WTC11 (cell line): ENCODE data around the gene IVL. TPM values are rescaled to one million over a fixed set of nuclear protein-coding genes. Genes with fewer than 3 reads are reported as not detected.

ENCODE experiments used
- ATAC-seq: fragments of 200-7000 bp; cut with Tn5 transposase; 2 replicates; pipeline ENCODE4 v1.10.0; 2021; ENCODE audit warnings: mild to moderate bottlenecking, moderate library complexity
- CTCF ChIA-PET: fragments of 300-600 bp; sonication (Branson Sonifier 250); formaldehyde crosslinking; loops from one replicate; lab custom pipeline; 2021; ENCODE audit warnings: antibody characterized with exemption; lab: Charles Lee
- POLR2A ChIA-PET: fragments of 350-600 bp; sonication (Branson Sonifier 250); formaldehyde crosslinking; loops from one replicate; lab custom pipeline; 2021; ENCODE audit warnings: antibody characterized with exemption; lab: Charles Lee
- DNase-seq: peaks from one replicate; pipeline ENCODE4 v3.0.0; 2021; ENCODE audit warnings: low spot score
- H3K27ac Mint-ChIP-seq: 2 replicates; pipeline ENCODE4 v1.8.0; 2021; ENCODE audit warnings: mixed read lengths
- H3K27me3 Mint-ChIP-seq: 2 replicates; pipeline ENCODE4 v1.8.0; 2021; ENCODE audit warnings: low read depth, mild to moderate bottlenecking, moderate library complexity, mixed read lengths
- H3K36me3 Mint-ChIP-seq: 2 replicates; pipeline ENCODE4 v1.8.0; 2021; ENCODE audit warnings: mixed read lengths
- H3K4me1 Mint-ChIP-seq: 2 replicates; pipeline ENCODE4 v1.8.0; 2022; ENCODE audit warnings: mixed read lengths
- H3K4me3 Mint-ChIP-seq: 2 replicates; pipeline ENCODE4 v1.8.0; 2021; ENCODE audit warnings: mild to moderate bottlenecking, moderate library complexity, mixed read lengths
- H3K9me3 Mint-ChIP-seq: 2 replicates; pipeline ENCODE4 v1.8.0; 2021; ENCODE audit warnings: mixed read lengths
- AR ChIP-seq: fragments of 250-450 bp; sonication (Bioruptor Pico); IDR thresholded peaks from 2 replicates; pipeline ENCODE4 v1.9.0; 2021; ENCODE audit warnings: mild to moderate bottlenecking
- ATF3 ChIP-seq: sonication (generic); formaldehyde crosslinking; conservative IDR thresholded peaks from 2 replicates; pipeline ENCODE4 v1.8.1; 2022; ENCODE audit warnings: mild to moderate bottlenecking, missing genetic modification reagents
- ATF6 ChIP-seq: sonication (generic); formaldehyde crosslinking; IDR thresholded peaks from 2 replicates; pipeline ENCODE4 v1.8.1; 2023; ENCODE audit warnings: mild to moderate bottlenecking, missing genetic modification reagents
- CTCF ChIP-seq: fragments of 200-600 bp; IDR thresholded peaks from 2 replicates; pipeline ENCODE4 v1.8.0; 2022; ENCODE audit warnings: antibody characterized with exemption
- ERG ChIP-seq: fragments of 250-450 bp; sonication (Bioruptor Pico); IDR thresholded peaks from 2 replicates; pipeline ENCODE4 v1.8.0; 2021; ENCODE audit warnings: mild to moderate bottlenecking
- FOXP1 ChIP-seq: sonication (generic); formaldehyde crosslinking; IDR thresholded peaks from 2 replicates; pipeline ENCODE4 v1.8.0; 2022; ENCODE audit warnings: missing genetic modification reagents, mild to moderate bottlenecking, moderate library complexity, borderline replicate concordance
- IRF2 ChIP-seq: sonication (generic); formaldehyde crosslinking; IDR thresholded peaks from 2 replicates; pipeline ENCODE4 v1.8.0; 2022; ENCODE audit warnings: low read depth, missing genetic modification reagents, borderline replicate concordance
- NFYB ChIP-seq: sonication (generic); formaldehyde crosslinking; conservative IDR thresholded peaks from 2 replicates; pipeline ENCODE4 v1.8.0; 2022; ENCODE audit warnings: low read depth, missing genetic modification reagents
- NR2C2 ChIP-seq: sonication (generic); formaldehyde crosslinking; IDR thresholded peaks from 2 replicates; pipeline ENCODE4 v1.8.0; 2022; ENCODE audit warnings: mild to moderate bottlenecking, missing genetic modification reagents
- NR3C1 ChIP-seq: sonication (generic); formaldehyde crosslinking; conservative IDR thresholded peaks from 2 replicates; pipeline ENCODE4 v1.8.1; 2023; ENCODE audit warnings: low read depth, mild to moderate bottlenecking, missing genetic modification reagents
- OVOL2 ChIP-seq: fragments of 250-450 bp; sonication (Bioruptor Pico); IDR thresholded peaks from 2 replicates; pipeline ENCODE4 v1.9.0; 2021; ENCODE audit warnings: mild to moderate bottlenecking, borderline replicate concordance
- RORB ChIP-seq: fragments of 250-450 bp; sonication (Bioruptor Pico); IDR thresholded peaks from 2 replicates; pipeline ENCODE4 v1.9.0; 2021; ENCODE audit warnings: mild to moderate bottlenecking
- SMAD3 ChIP-seq: sonication (generic); formaldehyde crosslinking; IDR thresholded peaks from 2 replicates; pipeline ENCODE4 v1.8.0; 2022; ENCODE audit warnings: missing genetic modification reagents, mild to moderate bottlenecking, borderline replicate concordance
- SOX15 ChIP-seq: fragments of 250-450 bp; sonication (Bioruptor Pico); IDR thresholded peaks from 2 replicates; pipeline ENCODE4 v1.9.0; 2021; ENCODE audit warnings: mild to moderate bottlenecking
- TP53 ChIP-seq: sonication (generic); formaldehyde crosslinking; IDR thresholded peaks from 2 replicates; pipeline ENCODE4 v1.8.1; 2023; ENCODE audit warnings: mild to moderate bottlenecking, missing genetic modification reagents
- ZNF263 ChIP-seq: sonication (generic); formaldehyde crosslinking; IDR thresholded peaks from 2 replicates; pipeline ENCODE4 v1.8.1; 2022; ENCODE audit warnings: low read depth, mild to moderate bottlenecking, moderate library complexity, missing genetic modification reagents
- ZNF396 ChIP-seq: fragments of 250-450 bp; sonication (Bioruptor Pico); IDR thresholded peaks from 2 replicates; pipeline ENCODE4 v1.8.0; 2021; ENCODE audit warnings: mild to moderate bottlenecking, moderate library complexity, borderline replicate concordance
- total RNA-seq: library from RNA; stranded (reverse); gene quantifications from 3 replicates; pipeline ENCODE4 v1.2.3, GENCODE V29; 2021

IVL gene
- total RNA-seq, 1 experiment from 2014 or later = not detected

- peaks cover 70% of the 10 kb centered on the region for H3K9me3 Mint-ChIP-seq
- H3K27me3 Mint-ChIP-seq = peaks cover 10% of the 10 kb centered on the region; the same call in 1 of the 2 replicates
- CTCF ChIA-PET = interaction anchor here (0.6 kb wide), 1 partner anchor 8 kb away, joined by 3 read pairs; no protein-coding TSS in a partner anchor
- TF ChIP-seq AR = no peak
- TF ChIP-seq RORB (CRISPR knock-in tag) = no peak
- TF ChIP-seq TP53 (CRISPR knock-in tag) = no peak
- no peak for TF ChIP-seq ZNF396
- TF ChIP-seq NFYB (CRISPR knock-in tag) = no peak
- no peak overlapping the region for H3K4me3 Mint-ChIP-seq
- DNase-seq (no peak), ATAC-seq (no peak)
- H3K36me3 Mint-ChIP-seq = peaks cover 50% of the 10 kb centered on the region
- no peak overlapping the region for H3K27ac Mint-ChIP-seq
- no peaks in the 10 kb centered on the region for H3K4me1 Mint-ChIP-seq
- POLR2A ChIA-PET = no interaction called here
These were observed 47.0 kb upstream of the IVL start for GRCh38 chr1:152861374-152861773.

GRCh38 chr1:152864443-152864842 lies 43.9 kb upstream of the IVL start:
- H3K27me3 Mint-ChIP-seq = peaks cover 10% of the 10 kb centered on the region; the same call in 1 of the 2 replicates
- no peak overlapping the region for H3K27ac Mint-ChIP-seq
- H3K36me3 Mint-ChIP-seq = peaks cover 28% of the 10 kb centered on the region
- ChIA-PET POLR2A (no interaction called here), CTCF (interaction anchor here (1.2 kb wide), 1 partner anchor 14 kb away, joined by 5 read pairs; the partner anchor contains the start of gene SMCP)
- TF ChIP-seq ZNF263 (CRISPR knock-in tag) (no peak), ERG (CRISPR knock-in tag) (no peak), ATF3 (CRISPR knock-in tag) (no peak), SMAD3 (CRISPR knock-in tag) (no peak), IRF2 (CRISPR knock-in tag) (no peak), CTCF (no peak), NR2C2 (CRISPR knock-in tag) (no peak), SOX15 (CRISPR knock-in tag) (no peak), NR3C1 (CRISPR knock-in tag) (no peak), ATF6 (no peak), FOXP1 (no peak), OVOL2 (CRISPR knock-in tag) (no peak)
- ATAC-seq = no peak
- H3K9me3 Mint-ChIP-seq = peaks cover 42% of the 10 kb centered on the region
- H3K4me1 Mint-ChIP-seq = no peaks in the 10 kb centered on the region
- no peak for DNase-seq
- H3K4me3 Mint-ChIP-seq = no peak overlapping the region
